ENCODE measurements around the gene RELL2.

RELL2 gene

GRCh38 chr5:141680751-141681201 lies 44.0 kb downstream of the RELL2 start:
- no peak for DNase-seq

- no peak for DNase-seq
These were observed 44.5 kb downstream of the RELL2 start for GRCh38 chr5:141681295-141681694.

DNA sequence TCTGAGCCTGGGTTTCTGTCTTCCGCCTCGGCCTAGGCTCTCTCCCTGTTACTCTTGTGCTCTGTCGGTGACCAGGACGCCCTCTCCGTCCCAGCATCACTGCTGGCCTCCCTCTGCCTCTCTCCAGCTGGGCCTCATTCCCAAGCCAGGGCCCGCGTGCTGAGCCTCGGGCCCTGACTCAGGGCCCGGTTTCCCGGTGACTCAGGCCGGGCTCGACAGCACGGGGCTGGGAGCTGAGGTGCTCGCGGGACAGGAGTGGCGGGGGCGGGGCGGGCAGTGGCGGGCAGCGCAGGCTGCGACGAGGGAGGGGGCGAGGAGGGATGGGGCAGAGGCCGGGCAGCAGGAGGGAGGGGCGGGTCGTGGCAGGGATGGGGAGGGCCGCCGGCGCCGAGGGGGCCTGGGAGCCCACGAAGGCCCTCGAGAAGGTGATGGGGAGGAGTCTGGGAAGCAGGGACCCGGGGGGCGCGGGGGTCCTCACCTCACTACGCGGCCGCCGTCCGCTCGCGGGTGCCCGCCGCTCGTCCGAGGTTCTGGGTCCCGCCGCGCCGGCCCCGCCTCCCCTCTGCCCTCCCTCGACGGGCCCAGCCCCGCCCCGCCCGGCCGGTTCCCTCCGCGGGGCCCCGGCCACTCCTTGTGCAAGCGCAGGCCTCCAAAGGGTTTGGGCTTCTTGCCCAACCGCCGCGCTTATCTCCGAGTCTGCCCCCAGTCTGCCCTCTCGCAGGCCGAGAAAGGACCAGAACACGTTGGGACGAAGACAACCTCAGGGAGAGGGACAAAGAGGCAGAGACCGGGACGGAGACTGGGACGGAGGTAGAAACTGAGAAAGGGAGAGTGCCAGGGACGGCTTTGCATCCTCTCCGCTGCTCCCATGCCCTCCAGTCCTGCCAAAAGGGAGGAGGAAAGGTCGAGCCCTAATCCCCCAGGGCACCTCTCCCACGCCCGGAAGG lies 45.2 kb downstream of the RELL2 start, which contains the start of gene ARAP3:
Gene ARAP3, minus strand, starts transcription at position 536 of the 947 bp plus-strand sequence. CDS start 1,744 bp downstream, outside the sequence.
- peak; percentile 38 for DNase-seq

DNA sequence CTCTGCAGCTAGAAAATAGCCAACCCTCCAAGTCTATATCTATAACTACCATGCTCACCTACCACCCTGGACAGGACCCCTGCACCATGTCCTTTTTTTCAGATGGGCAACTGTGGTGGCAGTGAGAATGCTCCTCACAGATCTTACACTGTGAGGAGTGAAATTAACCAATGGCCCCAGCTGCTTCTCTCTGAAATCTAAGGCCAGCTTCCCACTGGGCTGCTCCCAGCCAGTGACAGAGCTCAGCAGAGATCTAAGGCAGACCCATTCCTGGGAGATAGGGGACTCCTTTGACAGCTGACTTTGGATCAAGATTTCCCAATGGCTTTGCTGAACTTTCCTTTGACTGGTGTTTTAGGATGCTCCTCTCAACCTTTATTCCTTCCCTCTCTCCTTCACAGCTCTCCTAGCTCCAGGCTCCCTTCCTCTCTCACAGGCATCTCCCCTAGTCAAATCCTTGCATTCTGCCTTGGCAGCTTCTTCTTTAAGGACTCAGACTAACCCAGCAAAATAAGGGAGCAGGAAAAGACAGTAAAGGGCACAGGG lies 46.9 kb downstream of the RELL2 start:
- no peak for DNase-seq

GRCh38 chr5:141685591-141685990 lies 48.8 kb downstream of the RELL2 start:
- no peak for DNase-seq

GRCh38 chr5:141686648-141687416 lies 50.0 kb downstream of the RELL2 start:
- no peak for DNase-seq

All from CD4-positive, alpha-beta T cell treated with Interleukin-21 for 1 hour (primary cell).